CD14-positive monocyte (primary cell): ENCODE results near the gene GLT6D1. TPM values are rescaled to one million over a fixed set of nuclear protein-coding genes. Genes with fewer than 3 reads are reported as not detected.

Experiments used
- DNase-seq, 3 donors: peaks; one replicate each; pipeline ENCODE4 v3.0.0-alpha.2; 2011 to 2022
- H2AFZ ChIP-seq: 2 replicates; pipeline ENCODE4 v1.6.0; 2012; ENCODE audit warnings: mild to moderate bottlenecking, low read depth, low read length, inconsistent platforms; ENCODE audit not compliant: insufficient read depth, poor library complexity, severe bottlenecking
- H3K27ac ChIP-seq, 2 donors: 1 replicate in 1 of 2; 2 replicates in 1 of 2; pipeline ENCODE4 v1.5.1; 2012 to 2013; ENCODE audit warnings: low read length in 2 of 2, control low read depth in 1 of 2, inconsistent platforms in 1 of 2, low read depth in 1 of 2, mild to moderate bottlenecking in 1 of 2
- H3K27me3 ChIP-seq, 2 donors: one replicate each; pipeline versions ENCODE4 v1.6.0 to v1.6.1; 2011 to 2013; ENCODE audit warnings: low read length in 2 of 2; ENCODE audit not compliant: control insufficient read depth in 2 of 2, insufficient read depth in 2 of 2
- H3K36me3 ChIP-seq, 2 donors: replicated peaks in 1 of 2; 1 replicate in 1 of 2; 2 replicates in 1 of 2; pipeline versions ENCODE4 v1.5.1 to v1.6.1; 2012 to 2013; ENCODE audit warnings: low read length in 2 of 2, control low read depth in 1 of 2, inconsistent platforms in 1 of 2, mild to moderate bottlenecking in 1 of 2; ENCODE audit not compliant: insufficient read depth in 2 of 2, control insufficient read depth in 1 of 2
- H3K4me1 ChIP-seq, 2 donors: 1 replicate in 1 of 2; 2 replicates in 1 of 2; pipeline versions ENCODE4 v1.5.1 to v1.6.1; 2012 to 2013; ENCODE audit warnings: low read length in 2 of 2, control low read depth in 1 of 2, inconsistent platforms in 1 of 2, mild to moderate bottlenecking in 1 of 2, moderate library complexity in 1 of 2; ENCODE audit not compliant: insufficient read depth in 2 of 2, control insufficient read depth in 1 of 2
- H3K4me2 ChIP-seq: replicated peaks from 2 replicates; pipeline ENCODE3; 2012; ENCODE audit warnings: low read length, moderate library complexity, mild to moderate bottlenecking; ENCODE audit not compliant: poor library complexity, severe bottlenecking; ENCODE audit errors: extremely low read depth
- H3K4me3 ChIP-seq, 3 experiments: fragments of 200-600 bp in 1 of 3; sonication (generic) in 1 of 3; replicated peaks in 1 of 3; 1 replicate in 2 of 3; 2 replicates in 1 of 3; pipeline ENCODE4 v1.5.1; 2011 to 2013; ENCODE audit warnings: low read length in 3 of 3, mild to moderate bottlenecking in 3 of 3, control low read depth in 2 of 3, low read depth in 2 of 3, inconsistent platforms in 1 of 3, moderate library complexity in 1 of 3
- H3K79me2 ChIP-seq: 2 replicates; pipeline ENCODE4 v1.6.0; 2012; ENCODE audit warnings: mild to moderate bottlenecking, control low read depth, inconsistent platforms, low read length, moderate library complexity; ENCODE audit not compliant: insufficient read depth
- H3K9ac ChIP-seq: 2 replicates; pipeline ENCODE4 v1.6.0; 2017; ENCODE audit warnings: low read length, mild to moderate bottlenecking; ENCODE audit not compliant: insufficient read depth, poor library complexity, severe bottlenecking
- H3K9me3 ChIP-seq, 2 donors: replicated peaks in 1 of 2; 1 replicate in 1 of 2; 2 replicates in 1 of 2; pipeline versions ENCODE4 v1.5.1 to v1.6.1; 2012 to 2013; ENCODE audit warnings: low read length in 2 of 2, control low read depth in 1 of 2; ENCODE audit not compliant: control insufficient read depth in 1 of 2, insufficient read depth in 1 of 2
- H4K20me1 ChIP-seq: 2 replicates; pipeline ENCODE4 v1.6.0; 2012; ENCODE audit warnings: mild to moderate bottlenecking, low read length, control low read depth, moderate library complexity; ENCODE audit not compliant: insufficient read depth
- H3K27ac Mint-ChIP-seq, 7 donors: one replicate each; pipeline ENCODE4 v1.8.0; 2020; ENCODE audit warnings: mild to moderate bottlenecking in 7 of 7, mixed read lengths in 7 of 7, moderate library complexity in 6 of 7, inconsistent platforms in 2 of 7
- H3K27me3 Mint-ChIP-seq, 3 donors: one replicate each; pipeline ENCODE4 v1.8.0; 2021 to 2022; ENCODE audit warnings: low read depth in 3 of 3, mild to moderate bottlenecking in 3 of 3, mixed read lengths in 3 of 3, moderate library complexity in 3 of 3, inconsistent platforms in 1 of 3
- H3K36me3 Mint-ChIP-seq, 2 donors: one replicate each; pipeline ENCODE4 v1.8.0; 2020; ENCODE audit warnings: mixed read lengths in 2 of 2, inconsistent platforms in 1 of 2, mild to moderate bottlenecking in 1 of 2
- H3K4me1 Mint-ChIP-seq: one replicate; pipeline ENCODE4 v1.8.0; 2020; ENCODE audit warnings: mild to moderate bottlenecking, mixed read lengths
- H3K4me3 Mint-ChIP-seq, 2 donors: one replicate each; pipeline ENCODE4 v1.8.0; 2020; ENCODE audit warnings: mild to moderate bottlenecking in 2 of 2, mixed read lengths in 2 of 2, moderate library complexity in 1 of 2
- H3K9me3 Mint-ChIP-seq, 7 donors: one replicate each; pipeline ENCODE4 v1.8.0; 2020 to 2022; ENCODE audit warnings: mixed read lengths in 7 of 7, mild to moderate bottlenecking in 6 of 7, moderate library complexity in 6 of 7, inconsistent platforms in 2 of 7
- WGBS: methylation state at CpG from one replicate; pipeline ENCODE4 v1.1.5; 2013; ENCODE audit warnings: missing lambda C conversion rate; ENCODE audit not compliant: insufficient coverage; 5-methylcytosine and 5-hydroxymethylcytosine counted together
- intact Hi-C, 2 donors: fragments of 100-400 bp; cut with micrococcal nuclease; formaldehyde crosslinking; loops; one replicate each; pipeline versions ENCODE4 v1.15.0 to v1.15.1; 2023
- polyA plus RNA-seq, 3 donors: library from polyadenylated mRNA; depleted of rRNA in 1 of 3; unstranded in 2 of 3; stranded (reverse) in 1 of 3; fragments of 300-500 nt in 2 of 3; fragments of >200 nt in 1 of 3; fragmentation: Illumina TruSeq in 2 of 3; gene quantifications; 1 replicate in 2 of 3; 2 replicates in 1 of 3; pipeline ENCODE4 v1.2.3, GENCODE V29; 2012 to 2021
- TF ChIP-seq, protein P1 (sequence below): fragments of 200-600 bp; IDR thresholded peaks from one replicate; pipeline ENCODE4 v1.8.0; 2022; ENCODE audit warnings: antibody characterized with exemption, mild to moderate bottlenecking

Gene GLT6D1
- polyA plus RNA-seq, 3 donors: not detected

DNA sequence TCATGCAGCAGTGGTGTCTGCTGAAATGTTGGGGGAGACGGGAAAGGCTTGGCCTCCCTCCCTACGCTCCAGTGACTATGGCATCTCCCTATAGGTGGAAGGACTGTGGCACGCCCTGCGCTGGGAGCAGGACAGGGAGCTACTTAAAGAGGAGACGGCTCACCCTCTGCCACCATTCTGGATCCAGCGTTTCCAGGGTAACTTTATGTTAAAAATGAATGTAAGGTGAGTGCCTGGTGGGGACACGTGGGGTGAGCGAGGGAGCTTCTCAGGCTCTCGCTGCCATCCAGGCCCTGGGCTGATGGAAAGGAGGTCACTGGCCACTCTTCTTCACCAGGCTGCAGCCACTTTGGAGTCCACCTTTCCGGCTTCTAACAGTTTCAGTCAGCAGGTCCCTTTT is 62.1 kb downstream of the GLT6D1 start:
- no peak overlapping the region for H2AFZ ChIP-seq
- no peak overlapping the region for H3K27ac Mint-ChIP-seq
- H3K36me3 ChIP-seq: no peaks in the 10 kb centered on the region
- H3K36me3 Mint-ChIP-seq: no peaks in the 10 kb centered on the region
- no peaks in the 10 kb centered on the region for H4K20me1 ChIP-seq
- no peaks in the 10 kb centered on the region for H3K4me1 Mint-ChIP-seq
- no peak overlapping the region for H3K4me2 ChIP-seq
- 82% methylated on average over 5 of the region's 10 CpGs for WGBS
- H3K9me3 ChIP-seq: no peaks in the 10 kb centered on the region
- no peaks in the 10 kb centered on the region for H3K27me3 ChIP-seq
- no peaks in the 10 kb centered on the region for H3K4me1 ChIP-seq
- intact Hi-C loops: no loop called here
- peaks cover 0 to 3% (median 0%) of the 10 kb centered on the region in 7 donors for H3K9me3 Mint-ChIP-seq
- no peak overlapping the region for H3K4me3 Mint-ChIP-seq
- TF ChIP-seq, protein P1, sequence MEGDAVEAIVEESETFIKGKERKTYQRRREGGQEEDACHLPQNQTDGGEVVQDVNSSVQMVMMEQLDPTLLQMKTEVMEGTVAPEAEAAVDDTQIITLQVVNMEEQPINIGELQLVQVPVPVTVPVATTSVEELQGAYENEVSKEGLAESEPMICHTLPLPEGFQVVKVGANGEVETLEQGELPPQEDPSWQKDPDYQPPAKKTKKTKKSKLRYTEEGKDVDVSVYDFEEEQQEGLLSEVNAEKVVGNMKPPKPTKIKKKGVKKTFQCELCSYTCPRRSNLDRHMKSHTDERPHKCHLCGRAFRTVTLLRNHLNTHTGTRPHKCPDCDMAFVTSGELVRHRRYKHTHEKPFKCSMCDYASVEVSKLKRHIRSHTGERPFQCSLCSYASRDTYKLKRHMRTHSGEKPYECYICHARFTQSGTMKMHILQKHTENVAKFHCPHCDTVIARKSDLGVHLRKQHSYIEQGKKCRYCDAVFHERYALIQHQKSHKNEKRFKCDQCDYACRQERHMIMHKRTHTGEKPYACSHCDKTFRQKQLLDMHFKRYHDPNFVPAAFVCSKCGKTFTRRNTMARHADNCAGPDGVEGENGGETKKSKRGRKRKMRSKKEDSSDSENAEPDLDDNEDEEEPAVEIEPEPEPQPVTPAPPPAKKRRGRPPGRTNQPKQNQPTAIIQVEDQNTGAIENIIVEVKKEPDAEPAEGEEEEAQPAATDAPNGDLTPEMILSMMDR: no peak
- no peak for DNase-seq
- no peak overlapping the region for H3K9ac ChIP-seq
- peaks cover 0 to 2% (median 0%) of the 10 kb centered on the region in 3 donors for H3K27me3 Mint-ChIP-seq
- no peak overlapping the region for H3K4me3 ChIP-seq
- no peak overlapping the region for H3K27ac ChIP-seq
- H3K79me2 ChIP-seq: no peaks in the 10 kb centered on the region

DNA sequence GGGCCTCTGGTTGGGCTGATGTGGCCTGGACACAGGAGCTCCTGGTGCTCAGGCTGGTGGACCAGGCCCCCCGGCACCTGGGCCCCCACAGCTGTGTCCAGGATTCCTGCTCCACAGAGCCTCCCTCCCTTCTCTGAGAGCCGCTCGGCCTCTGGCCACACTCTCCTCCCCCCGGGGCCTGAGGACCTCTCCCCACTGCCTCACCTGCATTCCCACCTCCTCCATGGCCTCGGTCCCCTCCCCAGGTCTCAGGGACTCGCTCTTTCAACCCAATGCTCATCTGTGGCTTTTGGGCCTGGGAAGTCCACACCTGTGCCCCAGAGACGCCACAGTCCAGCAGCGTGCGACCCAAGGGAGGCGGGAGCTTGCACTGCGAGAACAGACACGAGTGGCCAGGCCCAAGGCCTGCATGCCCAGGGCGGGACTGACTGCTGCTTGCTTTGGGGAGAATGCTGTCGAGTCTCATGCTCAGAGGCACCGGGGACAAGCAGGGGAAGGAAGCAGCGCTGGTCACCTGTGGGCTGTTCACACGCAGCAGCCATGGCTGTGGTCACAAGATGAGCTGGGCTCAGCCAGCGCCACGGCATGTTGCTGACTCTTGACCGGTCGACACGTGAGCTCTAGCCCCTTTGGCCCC is 63.2 kb downstream of the GLT6D1 start:
- H3K36me3 Mint-ChIP-seq: no peaks in the 10 kb centered on the region
- no peaks in the 10 kb centered on the region for H3K27me3 ChIP-seq

More for the DNA sequence above, 63.2 kb downstream of the GLT6D1 start:
- Mint-ChIP-seq H3K4me1 (no peaks in the 10 kb centered on the region), H3K27ac (no peak overlapping the region), H3K4me3 (no peak overlapping the region), H3K27me3 (peaks cover 0 to 2% (median 0%) of the 10 kb centered on the region in 3 donors), H3K9me3 (peaks cover 0 to 3% (median 0%) of the 10 kb centered on the region in 7 donors)
- TF ChIP-seq, protein P1: no peak
- no peaks in the 10 kb centered on the region for H3K79me2 ChIP-seq
- H3K4me1 ChIP-seq: no peaks in the 10 kb centered on the region
- no peak overlapping the region for H3K9ac ChIP-seq
- no peak overlapping the region for H3K4me3 ChIP-seq
- no peaks in the 10 kb centered on the region for H3K9me3 ChIP-seq
- H4K20me1 ChIP-seq: no peaks in the 10 kb centered on the region
- no peak for DNase-seq
- H3K27ac ChIP-seq: no peak overlapping the region
- WGBS: 80% methylated on average over 18 of the region's 22 CpGs
- H3K4me2 ChIP-seq: no peak overlapping the region
- no peaks in the 10 kb centered on the region for H3K36me3 ChIP-seq
- no peak overlapping the region for H2AFZ ChIP-seq
- intact Hi-C loops: no loop called here
